CD4-positive, alpha-beta T cell treated with Interferon alpha-2 for 1 hour (primary cell): ENCODE measurements around the gene SHD.
A peak's percentile ranks its signal among the peaks of the same experiment; 100 is the strongest.
"Not testable (repeated sequence)": the region's sequence is repeated elsewhere in the genome, so short reads cannot be mapped to it uniquely, and the experiment has no call there.

Source experiments
- DNase-seq, 2 donors: peaks; one replicate each; pipeline ENCODE4 v3.0.0-alpha.2; 2020 to 2022

SHD gene

GRCh38 chr19:4267101-4267900 lies 11.8 kb upstream of the SHD start:
- DNase-seq: peak; percentile 45 to 60

- DNase-seq: no peak
Observed at GRCh38 chr19:4267901-4268815, 10.9 kb upstream of the SHD start.

GRCh38 chr19:4268816-4269430 lies 10.1 kb upstream of the SHD start:
- DNase-seq: no peak

- DNase-seq: no peak
Observed at GRCh38 chr19:4272894-4273293, 6.2 kb upstream of the SHD start.

GRCh38 chr19:4274321-4274686 lies 4.8 kb upstream of the SHD start:
- not testable (repeated sequence) for DNase-seq

- no peak for DNase-seq
Observed at GRCh38 chr19:4277191-4277696, 1.8 kb upstream of the SHD start.

- DNase-seq: no peak
Observed at GRCh38 chr19:4278010-4278409, 1.1 kb upstream of the SHD start.

- no peak for DNase-seq
Observed at GRCh38 chr19:4279267-4279529, 132 bp downstream of the SHD start.

- DNase-seq: no peak
Observed at GRCh38 chr19:4279530-4280422, 710 bp downstream of the SHD start.

- no peak for DNase-seq
Observed at GRCh38 chr19:4284176-4284958, 5.3 kb downstream of the SHD start.

- DNase-seq: no peak
Observed at GRCh38 chr19:4284974-4285373, 5.9 kb downstream of the SHD start.

GRCh38 chr19:4286141-4286540 lies 7.1 kb downstream of the SHD start:
- DNase-seq: not testable (repeated sequence)

- no peak for DNase-seq
Observed at GRCh38 chr19:4288091-4288777, 9.2 kb downstream of the SHD start.

GRCh38 chr19:4291184-4291732 lies 12.2 kb downstream of the SHD start:
- DNase-seq: no peak

GRCh38 chr19:4292515-4292914 lies 13.4 kb downstream of the SHD start:
- no peak for DNase-seq

- DNase-seq: no peak
Observed at GRCh38 chr19:4294389-4294788, 15.3 kb downstream of the SHD start.

- DNase-seq: no peak
Observed at GRCh38 chr19:4295972-4296771, 17.1 kb downstream of the SHD start.

GRCh38 chr19:4297901-4298809 lies 19.1 kb downstream of the SHD start:
- no peak for DNase-seq
